Vagina (tissue), 2 donors: ENCODE measurements around the gene CFAP61.

Experiments used
- POLR2AphosphoS5 ChIP-seq, 2 donors: sonication (generic); formaldehyde crosslinking; IDR thresholded peaks; one replicate each; pipeline ENCODE4 v1.9.0; 2017; ENCODE audit warnings: antibody characterized with exemption in 2 of 2, mild to moderate bottlenecking in 2 of 2, low read depth in 1 of 2; ENCODE audit not compliant: insufficient read depth in 1 of 2
- TF ChIP-seq, protein P1 (sequence below), 3 experiments: fragments of 450-650 bp in 2 of 3; fragments of 200-600 bp in 1 of 3; sonication (generic) in 1 of 3; IDR thresholded peaks; one replicate each; pipeline ENCODE4 v1.5.1; 2017 to 2019; ENCODE audit warnings: antibody characterized with exemption in 3 of 3, mild to moderate bottlenecking in 2 of 3, moderate library complexity in 2 of 3

DNA sequence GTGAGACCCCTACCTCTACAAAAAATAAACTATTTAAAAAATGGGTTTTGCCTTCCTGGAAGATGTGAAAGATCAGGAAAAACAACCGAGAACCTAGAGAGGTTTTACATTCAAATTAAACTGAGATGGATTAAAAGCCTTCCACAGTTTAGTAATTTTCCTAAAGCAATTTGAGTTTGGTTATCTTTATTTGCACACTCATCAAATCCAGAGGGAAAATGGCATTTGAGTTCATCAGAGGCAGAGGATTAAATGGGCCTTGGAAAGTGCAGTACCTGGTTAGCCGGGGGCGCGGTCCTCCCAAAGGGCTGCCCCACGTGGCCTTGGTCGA is 158.6 kb downstream of the CFAP61 start:
- TF ChIP-seq, protein P1, sequence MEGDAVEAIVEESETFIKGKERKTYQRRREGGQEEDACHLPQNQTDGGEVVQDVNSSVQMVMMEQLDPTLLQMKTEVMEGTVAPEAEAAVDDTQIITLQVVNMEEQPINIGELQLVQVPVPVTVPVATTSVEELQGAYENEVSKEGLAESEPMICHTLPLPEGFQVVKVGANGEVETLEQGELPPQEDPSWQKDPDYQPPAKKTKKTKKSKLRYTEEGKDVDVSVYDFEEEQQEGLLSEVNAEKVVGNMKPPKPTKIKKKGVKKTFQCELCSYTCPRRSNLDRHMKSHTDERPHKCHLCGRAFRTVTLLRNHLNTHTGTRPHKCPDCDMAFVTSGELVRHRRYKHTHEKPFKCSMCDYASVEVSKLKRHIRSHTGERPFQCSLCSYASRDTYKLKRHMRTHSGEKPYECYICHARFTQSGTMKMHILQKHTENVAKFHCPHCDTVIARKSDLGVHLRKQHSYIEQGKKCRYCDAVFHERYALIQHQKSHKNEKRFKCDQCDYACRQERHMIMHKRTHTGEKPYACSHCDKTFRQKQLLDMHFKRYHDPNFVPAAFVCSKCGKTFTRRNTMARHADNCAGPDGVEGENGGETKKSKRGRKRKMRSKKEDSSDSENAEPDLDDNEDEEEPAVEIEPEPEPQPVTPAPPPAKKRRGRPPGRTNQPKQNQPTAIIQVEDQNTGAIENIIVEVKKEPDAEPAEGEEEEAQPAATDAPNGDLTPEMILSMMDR (IDR thresholded peaks at IDR 0.05), result no peak
- TF ChIP-seq POLR2AphosphoS5 (IDR thresholded peaks at IDR 0.05; ENCODE audit: insufficient read depth in 1 of 2, low read depth in 1 of 2), result no peak
